IMR-90 (cell line): Measurements from ENCODE around the gene FHL2. TPM values are rescaled to one million over a fixed set of nuclear protein-coding genes. Genes with fewer than 3 reads are reported as not detected.

Source experiments
- ATAC-seq: fragments of 200-7000 bp; cut with Tn5 transposase; 2 replicates; pipeline ENCODE4 v1.9.1; 2020; ENCODE audit warnings: low read depth, mild to moderate bottlenecking, moderate library complexity
- BruUV-seq: library from RNA; stranded (reverse); fragments of 400-500 nt; replicated peaks from 2 replicates; lab custom pipeline; 2021; lab: Mats Ljungman, UMichigan
- CTCF ChIA-PET: fragments of 300-600 bp; formaldehyde crosslinking; extraction: SDS; loops from one replicate; lab custom pipeline; 2021; ENCODE audit warnings: antibody characterized with exemption; lab: Yijun Ruan, JAX
- POLR2A ChIA-PET: fragments of 300-600 bp; sonication (Branson Sonifier 250); formaldehyde crosslinking; loops from one replicate; lab custom pipeline; 2022; ENCODE audit warnings: antibody characterized with exemption; ENCODE audit not compliant: unreplicated experiment; lab: Charles Lee
- DNase-seq: peaks from one replicate; pipeline ENCODE4 v3.0.0; 2013
- H2AFZ ChIP-seq: replicated peaks from 2 replicates; pipeline ENCODE3; 2013; ENCODE audit warnings: low read length, mild to moderate bottlenecking; ENCODE audit not compliant: poor library complexity
- H2AK5ac ChIP-seq: 2 replicates; pipeline ENCODE4 v1.6.1; 2013; ENCODE audit warnings: low read depth, low read length, inconsistent platforms
- H2AK9ac ChIP-seq: replicated peaks from 2 replicates; pipeline ENCODE3; 2013; ENCODE audit warnings: mild to moderate bottlenecking, low read depth, low read length, moderate library complexity; ENCODE audit not compliant: poor library complexity
- H2BK120ac ChIP-seq: 2 replicates; pipeline ENCODE4 v1.6.1; 2013; ENCODE audit warnings: low read depth, low read length, inconsistent platforms
- H2BK15ac ChIP-seq: 3 replicates; pipeline ENCODE4 v1.6.1; 2013; ENCODE audit warnings: low read depth, low read length, inconsistent platforms
- H2BK20ac ChIP-seq: 2 replicates; pipeline ENCODE4 v1.6.1; 2013; ENCODE audit warnings: low read depth, mild to moderate bottlenecking, inconsistent platforms, low read length, moderate library complexity
- H2BK5ac ChIP-seq: 2 replicates; pipeline ENCODE4 v1.6.1; 2013; ENCODE audit warnings: mild to moderate bottlenecking, low read depth, low read length, inconsistent platforms; ENCODE audit not compliant: poor library complexity, severe bottlenecking
- H3K14ac ChIP-seq: replicated peaks from 2 replicates; pipeline ENCODE4 v1.6.1; 2013; ENCODE audit warnings: low read depth, low read length, inconsistent platforms
- H3K18ac ChIP-seq: 2 replicates; pipeline ENCODE4 v1.6.1; 2013; ENCODE audit warnings: low read depth, low read length, control low read depth
- H3K23ac ChIP-seq: 2 replicates; pipeline ENCODE4 v1.6.1; 2013; ENCODE audit warnings: low read depth, low read length, inconsistent platforms
- H3K27ac ChIP-seq: 2 replicates; pipeline ENCODE4 v1.5.1; 2013; ENCODE audit warnings: mild to moderate bottlenecking, control low read depth, low read length; ENCODE audit not compliant: insufficient read depth
- H3K27me3 ChIP-seq: 2 replicates; pipeline ENCODE4 v1.6.1; 2013; ENCODE audit warnings: low read length; ENCODE audit not compliant: control insufficient read depth, insufficient read depth
- H3K36me3 ChIP-seq: 2 replicates; pipeline ENCODE4 v1.6.1; 2013; ENCODE audit warnings: low read length, mixed read lengths; ENCODE audit not compliant: control insufficient read depth, insufficient read depth
- H3K4ac ChIP-seq: 2 replicates; pipeline ENCODE4 v1.6.1; 2013; ENCODE audit warnings: low read depth, low read length, inconsistent platforms
- H3K4me1 ChIP-seq: 2 replicates; pipeline ENCODE4 v1.6.1; 2013; ENCODE audit warnings: low read length, mixed read lengths; ENCODE audit not compliant: control insufficient read depth, insufficient read depth
- H3K4me2 ChIP-seq: 2 replicates; pipeline ENCODE4 v1.6.1; 2013; ENCODE audit warnings: low read depth, mild to moderate bottlenecking, control low read depth, low read length, moderate library complexity
- H3K4me3 ChIP-seq: 2 replicates; pipeline ENCODE4 v1.5.1; 2013; ENCODE audit warnings: low read depth, mild to moderate bottlenecking, control low read depth, low read length, moderate library complexity; ENCODE audit not compliant: insufficient read depth
- H3K56ac ChIP-seq: 2 replicates; pipeline ENCODE4 v1.6.1; 2013; ENCODE audit warnings: low read length, inconsistent platforms; ENCODE audit not compliant: insufficient read depth; ENCODE audit errors: extremely low read depth
- H3K79me1 ChIP-seq, 2 experiments: 2 replicates each; pipeline ENCODE4 v1.6.1; 2013; ENCODE audit warnings: low read length in 2 of 2, inconsistent platforms in 1 of 2, low read depth in 1 of 2
- H3K9ac ChIP-seq: 2 replicates; pipeline ENCODE4 v1.6.1; 2013; ENCODE audit warnings: low read depth, low read length, control low read depth
- H3K9me1 ChIP-seq: 2 replicates; pipeline ENCODE4 v1.6.1; 2013; ENCODE audit warnings: low read length, inconsistent platforms; ENCODE audit not compliant: insufficient read depth
- H3K9me3 ChIP-seq: 2 replicates; pipeline ENCODE4 v1.6.1; 2013; ENCODE audit warnings: low read length; ENCODE audit not compliant: control insufficient read depth, insufficient read depth
- H4K20me1 ChIP-seq: 2 replicates; pipeline ENCODE4 v1.6.1; 2013; ENCODE audit warnings: low read length, inconsistent platforms; ENCODE audit not compliant: insufficient read depth
- H4K5ac ChIP-seq: 2 replicates; pipeline ENCODE4 v1.6.1; 2013; ENCODE audit warnings: mild to moderate bottlenecking, low read depth, low read length, control low read depth
- H4K8ac ChIP-seq, 2 experiments: 2 replicates each; pipeline ENCODE4 v1.6.1; 2013; ENCODE audit warnings: low read depth in 2 of 2, low read length in 2 of 2, control low read depth in 1 of 2, inconsistent platforms in 1 of 2
- H4K91ac ChIP-seq: 2 replicates; pipeline ENCODE4 v1.6.1; 2013; ENCODE audit warnings: low read depth, low read length, inconsistent platforms; ENCODE audit not compliant: insufficient read depth
- MXI1 ChIP-seq: IDR thresholded peaks from 2 replicates; pipeline ENCODE4 v1.6.1; 2012; ENCODE audit warnings: low read depth, mild to moderate bottlenecking, low read length, moderate library complexity, borderline replicate concordance
- POLR2A ChIP-seq: IDR thresholded peaks from 2 replicates; pipeline ENCODE4 v1.6.1; 2012; ENCODE audit warnings: mild to moderate bottlenecking, low read depth, low read length
- RAD21 ChIP-seq: IDR thresholded peaks from 2 replicates; pipeline ENCODE4 v1.6.1; 2012; ENCODE audit warnings: low read length, improper control_type of control experiment
- SMC3 ChIP-seq: fragments of 150-350 bp; IDR thresholded peaks from 2 replicates; pipeline ENCODE4 v1.6.1; 2016; ENCODE audit warnings: low read depth, mild to moderate bottlenecking, antibody characterized with exemption, low read length, moderate library complexity
- WGBS, 2 experiments: methylation state at CpG; one replicate each; pipeline versions ENCODE4 v1.1.5 to v1.1.7; 2013; ENCODE audit warnings: missing lambda C conversion rate in 2 of 2; ENCODE audit not compliant: insufficient read length in 1 of 2; ENCODE audit errors: extremely low coverage in 2 of 2; 5-methylcytosine and 5-hydroxymethylcytosine counted together
- dilution Hi-C: fragments of 300-500 bp; cut with HindIII; formaldehyde crosslinking; loops from one replicate; pipeline ENCODE4 v1.14.3; 2018; ENCODE audit warnings: low sequenced_read_pairs; ENCODE audit not compliant: unreplicated experiment
- in situ Hi-C: fragments of 300-500 bp; cut with MboI; formaldehyde crosslinking; loops from 3 replicates; pipeline ENCODE4 v1.14.3; 2019; ENCODE audit warnings: low sequenced_read_pairs, inconsistent platforms, mixed read lengths
- intact Hi-C: fragments of 100-400 bp; cut with micrococcal nuclease; formaldehyde crosslinking; loops from 2 replicates; pipeline ENCODE4 v1.10.0; 2022
- polyA plus RNA-seq, 3 experiments: library from polyadenylated mRNA; depleted of rRNA; stranded (reverse); fragments of >200 nt; gene quantifications; 2 replicates each; pipeline ENCODE4 v1.2.3, GENCODE V29; 2012; ENCODE audit warnings: low replicate concordance in 1 of 3
- total RNA-seq: library from RNA; depleted of rRNA; stranded (reverse); fragments of >200 nt; gene quantifications from 2 replicates; pipeline ENCODE4 v1.2.3, GENCODE V29; 2012
- TF ChIP-seq, protein P1 (sequence below): conservative IDR thresholded peaks from 2 replicates; pipeline ENCODE4 v1.5.1; 2012; ENCODE audit warnings: mild to moderate bottlenecking, low read depth, low read length, improper control_type of control experiment

The FHL2 gene
- total and polyA plus RNA-seq, 2 of the 4 experiments (the other 2 are of a cell fraction): 464 to 550 TPM

DNA sequence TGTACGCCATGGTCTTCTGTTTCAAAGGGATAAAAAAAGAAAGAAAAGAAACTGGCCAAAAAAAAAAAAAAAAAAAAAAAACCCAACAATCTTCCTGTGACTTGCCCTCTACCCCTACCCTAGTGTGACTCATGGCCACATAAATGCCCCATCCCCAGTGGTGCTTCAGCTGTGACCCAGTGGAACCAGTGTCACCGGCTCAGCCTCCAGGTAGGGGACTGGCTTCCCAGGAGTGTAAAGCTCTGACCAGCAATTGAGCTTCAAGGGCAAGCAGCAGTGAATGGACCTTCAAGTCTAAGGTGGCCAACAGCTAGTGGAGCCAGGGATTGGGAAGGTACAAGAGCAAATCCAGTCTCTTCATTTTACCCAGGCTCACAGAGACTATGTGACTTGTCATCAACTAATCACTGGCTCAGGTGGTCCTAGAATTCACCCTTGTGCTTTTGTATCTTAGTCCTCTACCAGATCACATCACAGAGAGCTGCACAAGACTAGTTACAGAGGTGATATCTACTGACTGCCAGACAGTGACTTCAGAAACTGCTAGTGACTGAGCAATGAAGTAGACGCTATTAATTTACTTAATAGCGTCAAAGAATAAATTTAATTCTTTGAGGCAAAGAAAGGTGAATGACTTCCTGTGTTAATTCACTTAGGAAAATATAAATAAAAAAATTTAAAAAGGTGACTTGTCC lies 68.0 kb downstream of the FHL2 start:
- Histone ChIP-seq H2AK5ac (peak overlapping the region; percentile 80), H2BK15ac (0 out of 3 replicates have a peak overlapping the region, but pooled peaks have one; percentile 21), H3K79me1 (peaks cover 32 to 36% of the 10 kb centered on the region in 2 experiments), H2BK20ac (no peak overlapping the region), H2BK5ac (no peak overlapping the region), H3K36me3 (peaks cover 4% of the 10 kb centered on the region), H2AFZ (peak overlapping the region; percentile 62), H3K9me1 (0 out of 2 replicates have a peak, but pooled peaks cover 13% of the 10 kb centered on the region), H2AK9ac (no peak overlapping the region), H4K91ac (no peak overlapping the region), H3K27me3 (no peaks in the 10 kb centered on the region), H2BK120ac (no peak overlapping the region), H4K20me1 (no peaks in the 10 kb centered on the region), H3K27ac (no peak overlapping the region), H3K18ac (no peak overlapping the region), H3K4me2 (no peak overlapping the region), H3K56ac (no peak overlapping the region), H3K23ac (peak overlapping the region; percentile 79), H3K4me3 (no peak overlapping the region), H3K9ac (no peak overlapping the region), H4K5ac (0 out of 2 replicates have a peak overlapping the region, but pooled peaks have one; percentile 54), H3K4me1 (peaks cover 12% of the 10 kb centered on the region), H3K14ac (no peak overlapping the region), H3K9me3 (no peaks in the 10 kb centered on the region), H3K4ac (peak overlapping the region; percentile 58; the same call in 1 of the 2 replicates), H4K8ac (peak overlapping the region; percentile 83 to 93)
- DNase-seq: no peak
- intact Hi-C loops: no loop called here
- ChIA-PET POLR2A (no interaction called here), CTCF (no interaction called here)
- no peak for TF ChIP-seq RAD21
- no peak for TF ChIP-seq MXI1
- no peak for TF ChIP-seq POLR2A
- TF ChIP-seq, protein P1, sequence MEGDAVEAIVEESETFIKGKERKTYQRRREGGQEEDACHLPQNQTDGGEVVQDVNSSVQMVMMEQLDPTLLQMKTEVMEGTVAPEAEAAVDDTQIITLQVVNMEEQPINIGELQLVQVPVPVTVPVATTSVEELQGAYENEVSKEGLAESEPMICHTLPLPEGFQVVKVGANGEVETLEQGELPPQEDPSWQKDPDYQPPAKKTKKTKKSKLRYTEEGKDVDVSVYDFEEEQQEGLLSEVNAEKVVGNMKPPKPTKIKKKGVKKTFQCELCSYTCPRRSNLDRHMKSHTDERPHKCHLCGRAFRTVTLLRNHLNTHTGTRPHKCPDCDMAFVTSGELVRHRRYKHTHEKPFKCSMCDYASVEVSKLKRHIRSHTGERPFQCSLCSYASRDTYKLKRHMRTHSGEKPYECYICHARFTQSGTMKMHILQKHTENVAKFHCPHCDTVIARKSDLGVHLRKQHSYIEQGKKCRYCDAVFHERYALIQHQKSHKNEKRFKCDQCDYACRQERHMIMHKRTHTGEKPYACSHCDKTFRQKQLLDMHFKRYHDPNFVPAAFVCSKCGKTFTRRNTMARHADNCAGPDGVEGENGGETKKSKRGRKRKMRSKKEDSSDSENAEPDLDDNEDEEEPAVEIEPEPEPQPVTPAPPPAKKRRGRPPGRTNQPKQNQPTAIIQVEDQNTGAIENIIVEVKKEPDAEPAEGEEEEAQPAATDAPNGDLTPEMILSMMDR: no peak
- TF ChIP-seq SMC3: no peak
- BruUV-seq: no TSS peak
- in situ Hi-C loops: loop anchor here (25.0 kb wide), 1 partner anchor 456 kb away; no protein-coding TSS in a partner anchor
- no peak for ATAC-seq
- WGBS, 2 experiments: no CpG with 5 or more reads among the region's 4 CpGs
- dilution Hi-C loops: no loop called here
